HG03196 (cell line): ENCODE data around the gene ANKRD16.

Experiments used
- ATAC-seq: cut with Tn5 transposase; IDR thresholded peaks from one replicate; pipeline ENCODE4 v1.9.1; 2021; ENCODE audit not compliant: unreplicated experiment

The ANKRD16 gene

GRCh38 chr10:5904227-5904626, 14.5 kb upstream of the ANKRD16 start:
- ATAC-seq, result peak; percentile 94

- no peak for ATAC-seq
Observed at GRCh38 chr10:5903563-5903962, 13.9 kb upstream of the ANKRD16 start.

- no peak for ATAC-seq
Observed at GRCh38 chr10:5902511-5903274, 13.0 kb upstream of the ANKRD16 start.

GRCh38 chr10:5900247-5900646, 10.6 kb upstream of the ANKRD16 start:
- ATAC-seq, result no peak

- ATAC-seq, result no peak
Observed at GRCh38 chr10:5898163-5898562, 8.5 kb upstream of the ANKRD16 start.

GRCh38 chr10:5897504-5897903, 7.8 kb upstream of the ANKRD16 start:
- no peak for ATAC-seq

GRCh38 chr10:5897053-5897340, 7.3 kb upstream of the ANKRD16 start:
- ATAC-seq, result no peak

GRCh38 chr10:5896208-5897052, 6.7 kb upstream of the ANKRD16 start:
- no peak for ATAC-seq

GRCh38 chr10:5895804-5896203, 6.1 kb upstream of the ANKRD16 start:
- ATAC-seq, result peak; percentile 55

- no peak for ATAC-seq
Observed at GRCh38 chr10:5895365-5895764, 5.7 kb upstream of the ANKRD16 start.

- no peak for ATAC-seq
Observed at GRCh38 chr10:5894873-5895272, 5.2 kb upstream of the ANKRD16 start.

- ATAC-seq, result no peak
Observed at GRCh38 chr10:5894403-5894802, 4.7 kb upstream of the ANKRD16 start.

- ATAC-seq, result no peak
Observed at GRCh38 chr10:5893321-5893720, 3.6 kb upstream of the ANKRD16 start.

- ATAC-seq, result no peak
Observed at GRCh38 chr10:5892007-5892406, 2.3 kb upstream of the ANKRD16 start.

GRCh38 chr10:5891009-5891408, 1.3 kb upstream of the ANKRD16 start:
- no peak for ATAC-seq

GRCh38 chr10:5890452-5890915, 791 bp upstream of the ANKRD16 start:
- ATAC-seq, result no peak

GRCh38 chr10:5888843-5889623, 660 bp downstream of the ANKRD16 start:
- peak; percentile 19 for ATAC-seq

- no peak for ATAC-seq
Observed at GRCh38 chr10:5888351-5888750, 1.3 kb downstream of the ANKRD16 start.

- no peak for ATAC-seq
Observed at GRCh38 chr10:5887641-5888040, 2.1 kb downstream of the ANKRD16 start.

GRCh38 chr10:5887029-5887428, 2.7 kb downstream of the ANKRD16 start:
- ATAC-seq, result no peak

- no peak for ATAC-seq
Observed at GRCh38 chr10:5885619-5886018, 4.1 kb downstream of the ANKRD16 start.

GRCh38 chr10:5882961-5883360, 6.7 kb downstream of the ANKRD16 start:
- no peak for ATAC-seq
